IMR-90 (cell line): ENCODE measurements around the gene PHOX2A. TPM values are rescaled to one million over a fixed set of nuclear protein-coding genes. Genes with fewer than 3 reads are reported as not detected.

Experiments
- ATAC-seq: fragments of 200-7000 bp; cut with Tn5 transposase; 2 replicates; pipeline ENCODE4 v1.9.1; 2020; ENCODE audit warnings: low read depth, mild to moderate bottlenecking, moderate library complexity
- BruUV-seq: library from RNA; stranded (reverse); fragments of 400-500 nt; replicated peaks from 2 replicates; lab custom pipeline; 2021; lab: Mats Ljungman, UMichigan
- CTCF ChIA-PET: fragments of 300-600 bp; formaldehyde crosslinking; extraction: SDS; loops from one replicate; lab custom pipeline; 2021; ENCODE audit warnings: antibody characterized with exemption; lab: Yijun Ruan, JAX
- POLR2A ChIA-PET: fragments of 300-600 bp; sonication (Branson Sonifier 250); formaldehyde crosslinking; loops from one replicate; lab custom pipeline; 2022; ENCODE audit warnings: antibody characterized with exemption; ENCODE audit not compliant: unreplicated experiment; lab: Charles Lee
- DNase-seq: peaks from one replicate; pipeline ENCODE4 v3.0.0; 2013
- H2AFZ ChIP-seq: replicated peaks from 2 replicates; pipeline ENCODE3; 2013; ENCODE audit warnings: low read length, mild to moderate bottlenecking; ENCODE audit not compliant: poor library complexity
- H2AK5ac ChIP-seq: 2 replicates; pipeline ENCODE4 v1.6.1; 2013; ENCODE audit warnings: low read depth, low read length, inconsistent platforms
- H2AK9ac ChIP-seq: replicated peaks from 2 replicates; pipeline ENCODE3; 2013; ENCODE audit warnings: mild to moderate bottlenecking, low read depth, low read length, moderate library complexity; ENCODE audit not compliant: poor library complexity
- H2BK120ac ChIP-seq: 2 replicates; pipeline ENCODE4 v1.6.1; 2013; ENCODE audit warnings: low read depth, low read length, inconsistent platforms
- H2BK15ac ChIP-seq: 3 replicates; pipeline ENCODE4 v1.6.1; 2013; ENCODE audit warnings: low read depth, low read length, inconsistent platforms
- H2BK20ac ChIP-seq: 2 replicates; pipeline ENCODE4 v1.6.1; 2013; ENCODE audit warnings: low read depth, mild to moderate bottlenecking, inconsistent platforms, low read length, moderate library complexity
- H2BK5ac ChIP-seq: 2 replicates; pipeline ENCODE4 v1.6.1; 2013; ENCODE audit warnings: mild to moderate bottlenecking, low read depth, low read length, inconsistent platforms; ENCODE audit not compliant: poor library complexity, severe bottlenecking
- H3K14ac ChIP-seq: replicated peaks from 2 replicates; pipeline ENCODE4 v1.6.1; 2013; ENCODE audit warnings: low read depth, low read length, inconsistent platforms
- H3K18ac ChIP-seq: 2 replicates; pipeline ENCODE4 v1.6.1; 2013; ENCODE audit warnings: low read depth, low read length, control low read depth
- H3K23ac ChIP-seq: 2 replicates; pipeline ENCODE4 v1.6.1; 2013; ENCODE audit warnings: low read depth, low read length, inconsistent platforms
- H3K27ac ChIP-seq: 2 replicates; pipeline ENCODE4 v1.5.1; 2013; ENCODE audit warnings: mild to moderate bottlenecking, control low read depth, low read length; ENCODE audit not compliant: insufficient read depth
- H3K27me3 ChIP-seq: 2 replicates; pipeline ENCODE4 v1.6.1; 2013; ENCODE audit warnings: low read length; ENCODE audit not compliant: control insufficient read depth, insufficient read depth
- H3K36me3 ChIP-seq: 2 replicates; pipeline ENCODE4 v1.6.1; 2013; ENCODE audit warnings: low read length, mixed read lengths; ENCODE audit not compliant: control insufficient read depth, insufficient read depth
- H3K4ac ChIP-seq: 2 replicates; pipeline ENCODE4 v1.6.1; 2013; ENCODE audit warnings: low read depth, low read length, inconsistent platforms
- H3K4me1 ChIP-seq: 2 replicates; pipeline ENCODE4 v1.6.1; 2013; ENCODE audit warnings: low read length, mixed read lengths; ENCODE audit not compliant: control insufficient read depth, insufficient read depth
- H3K4me2 ChIP-seq: 2 replicates; pipeline ENCODE4 v1.6.1; 2013; ENCODE audit warnings: low read depth, mild to moderate bottlenecking, control low read depth, low read length, moderate library complexity
- H3K4me3 ChIP-seq: 2 replicates; pipeline ENCODE4 v1.5.1; 2013; ENCODE audit warnings: low read depth, mild to moderate bottlenecking, control low read depth, low read length, moderate library complexity; ENCODE audit not compliant: insufficient read depth
- H3K56ac ChIP-seq: 2 replicates; pipeline ENCODE4 v1.6.1; 2013; ENCODE audit warnings: low read length, inconsistent platforms; ENCODE audit not compliant: insufficient read depth; ENCODE audit errors: extremely low read depth
- H3K79me1 ChIP-seq, 2 experiments: 2 replicates each; pipeline ENCODE4 v1.6.1; 2013; ENCODE audit warnings: low read length in 2 of 2, inconsistent platforms in 1 of 2, low read depth in 1 of 2
- H3K9ac ChIP-seq: 2 replicates; pipeline ENCODE4 v1.6.1; 2013; ENCODE audit warnings: low read depth, low read length, control low read depth
- H3K9me1 ChIP-seq: 2 replicates; pipeline ENCODE4 v1.6.1; 2013; ENCODE audit warnings: low read length, inconsistent platforms; ENCODE audit not compliant: insufficient read depth
- H3K9me3 ChIP-seq: 2 replicates; pipeline ENCODE4 v1.6.1; 2013; ENCODE audit warnings: low read length; ENCODE audit not compliant: control insufficient read depth, insufficient read depth
- H4K20me1 ChIP-seq: 2 replicates; pipeline ENCODE4 v1.6.1; 2013; ENCODE audit warnings: low read length, inconsistent platforms; ENCODE audit not compliant: insufficient read depth
- H4K5ac ChIP-seq: 2 replicates; pipeline ENCODE4 v1.6.1; 2013; ENCODE audit warnings: mild to moderate bottlenecking, low read depth, low read length, control low read depth
- H4K8ac ChIP-seq, 2 experiments: 2 replicates each; pipeline ENCODE4 v1.6.1; 2013; ENCODE audit warnings: low read depth in 2 of 2, low read length in 2 of 2, control low read depth in 1 of 2, inconsistent platforms in 1 of 2
- H4K91ac ChIP-seq: 2 replicates; pipeline ENCODE4 v1.6.1; 2013; ENCODE audit warnings: low read depth, low read length, inconsistent platforms; ENCODE audit not compliant: insufficient read depth
- CHD1 ChIP-seq: IDR thresholded peaks from 2 replicates; pipeline ENCODE4 v1.6.1; 2012; ENCODE audit warnings: low read depth, low read length, improper control_type of control experiment
- FOS ChIP-seq: fragments of 150-350 bp; IDR thresholded peaks from 2 replicates; pipeline ENCODE4 v1.6.1; 2016; ENCODE audit warnings: low read depth, low read length
- MAFK ChIP-seq: IDR thresholded peaks from 2 replicates; pipeline ENCODE4 v1.6.1; 2012; ENCODE audit warnings: low read depth, low read length, improper control_type of control experiment
- NFE2L2 ChIP-seq: fragments of 150-350 bp; IDR thresholded peaks from 2 replicates; pipeline ENCODE4 v1.6.1; 2016; ENCODE audit warnings: low read depth, mild to moderate bottlenecking, low read length
- POLR2A ChIP-seq: IDR thresholded peaks from 2 replicates; pipeline ENCODE4 v1.6.1; 2012; ENCODE audit warnings: mild to moderate bottlenecking, low read depth, low read length
- RCOR1 ChIP-seq: IDR thresholded peaks from 2 replicates; pipeline ENCODE4 v1.6.1; 2012; ENCODE audit warnings: mild to moderate bottlenecking, low read length, improper control_type of control experiment; ENCODE audit not compliant: insufficient replicate concordance
- RFX5 ChIP-seq: IDR thresholded peaks from 2 replicates; pipeline ENCODE4 v1.8.0; 2012; ENCODE audit warnings: low read depth, mild to moderate bottlenecking, low read length, moderate library complexity
- SMC3 ChIP-seq: fragments of 150-350 bp; IDR thresholded peaks from 2 replicates; pipeline ENCODE4 v1.6.1; 2016; ENCODE audit warnings: low read depth, mild to moderate bottlenecking, antibody characterized with exemption, low read length, moderate library complexity
- WGBS, 2 experiments: methylation state at CpG; one replicate each; pipeline versions ENCODE4 v1.1.5 to v1.1.7; 2013; ENCODE audit warnings: missing lambda C conversion rate in 2 of 2; ENCODE audit not compliant: insufficient read length in 1 of 2; ENCODE audit errors: extremely low coverage in 2 of 2; 5-methylcytosine and 5-hydroxymethylcytosine counted together
- dilution Hi-C: fragments of 300-500 bp; cut with HindIII; formaldehyde crosslinking; loops from one replicate; pipeline ENCODE4 v1.14.3; 2018; ENCODE audit warnings: low sequenced_read_pairs; ENCODE audit not compliant: unreplicated experiment
- in situ Hi-C: fragments of 300-500 bp; cut with MboI; formaldehyde crosslinking; loops from 3 replicates; pipeline ENCODE4 v1.14.3; 2019; ENCODE audit warnings: low sequenced_read_pairs, inconsistent platforms, mixed read lengths
- intact Hi-C: fragments of 100-400 bp; cut with micrococcal nuclease; formaldehyde crosslinking; loops from 2 replicates; pipeline ENCODE4 v1.10.0; 2022
- polyA plus RNA-seq, 3 experiments: library from polyadenylated mRNA; depleted of rRNA; stranded (reverse); fragments of >200 nt; gene quantifications; 2 replicates each; pipeline ENCODE4 v1.2.3, GENCODE V29; 2012; ENCODE audit warnings: low replicate concordance in 1 of 3
- total RNA-seq: library from RNA; depleted of rRNA; stranded (reverse); fragments of >200 nt; gene quantifications from 2 replicates; pipeline ENCODE4 v1.2.3, GENCODE V29; 2012
- TF ChIP-seq, protein P1 (sequence below): conservative IDR thresholded peaks from 2 replicates; pipeline ENCODE4 v1.5.1; 2012; ENCODE audit warnings: mild to moderate bottlenecking, low read depth, low read length, improper control_type of control experiment
- TF ChIP-seq, protein P2 (sequence below): fragments of 150-350 bp; IDR thresholded peaks from 2 replicates; pipeline ENCODE4 v1.6.1; 2017; ENCODE audit warnings: mild to moderate bottlenecking, antibody characterized with exemption, low read length, low read depth

Gene PHOX2A
- total and polyA plus RNA-seq, 2 of the 4 experiments (the other 2 are of a cell fraction), result not detected

DNA sequence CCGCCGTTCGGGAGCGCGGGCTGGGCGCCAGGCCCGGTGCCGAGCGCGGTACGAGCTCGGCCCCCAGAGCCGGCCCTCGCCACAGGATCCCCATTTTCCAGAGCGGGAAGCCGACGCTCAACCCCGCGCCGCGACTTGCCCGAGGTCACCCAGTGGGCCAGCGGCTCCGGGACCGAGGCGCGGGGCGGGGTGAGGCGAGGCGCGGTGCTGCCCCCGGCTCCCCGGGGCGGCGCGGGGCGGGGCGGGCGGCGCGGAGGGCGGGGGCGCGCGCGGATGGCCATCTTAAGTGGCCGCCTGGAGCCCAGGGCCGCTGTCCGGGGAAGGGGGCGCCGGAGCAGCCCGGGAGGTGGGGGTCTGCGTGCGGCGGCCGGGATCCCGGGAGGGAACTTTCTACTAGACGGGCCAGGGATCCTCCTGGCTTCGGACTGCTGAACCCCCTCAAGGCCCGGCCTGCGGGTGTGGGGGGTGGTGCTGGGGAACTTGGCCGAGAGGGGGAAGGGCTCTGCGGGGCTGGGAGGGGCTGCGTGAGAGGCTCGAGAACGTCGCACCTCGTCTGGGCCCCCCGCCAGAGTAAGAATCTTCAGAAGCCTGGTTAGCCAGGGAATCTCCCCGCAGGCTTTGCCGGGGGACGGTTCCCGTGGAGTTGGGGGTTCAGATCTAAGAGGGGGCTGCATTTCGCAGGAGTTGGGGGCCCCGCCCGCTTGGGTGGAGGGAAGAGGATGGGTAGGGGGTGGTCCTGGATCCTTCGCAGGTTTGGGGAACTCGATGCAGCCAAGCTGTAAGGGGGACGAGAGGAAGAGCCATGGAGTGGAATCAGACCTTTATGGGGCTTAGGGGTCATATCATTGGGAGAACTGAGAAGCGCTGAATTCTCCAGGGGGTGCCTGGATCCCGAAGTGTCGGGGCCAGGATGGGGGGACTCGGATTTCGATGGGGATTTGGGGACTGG is 20.1 kb downstream of the PHOX2A start:
- Histone ChIP-seq H2BK20ac (no peak overlapping the region), H3K27ac (peak overlapping the region; percentile 96), H4K8ac (peak overlapping the region; percentile 95 to 99), H3K9ac (peak overlapping the region; percentile 98), H3K23ac (peak overlapping the region; percentile 98), H4K91ac (peak overlapping the region; percentile 97), H4K20me1 (peaks cover 38% of the 10 kb centered on the region), H3K36me3 (peaks cover 21% of the 10 kb centered on the region), H4K5ac (peak overlapping the region; percentile 97), H3K4me3 (peak overlapping the region; percentile 98), H2AFZ (peak overlapping the region; percentile 91), H3K79me1 (peaks cover 23 to 46% of the 10 kb centered on the region in 2 experiments; a peak in 3 of 4 replicates), H2AK5ac (peak overlapping the region; percentile 89), H3K4me1 (peaks cover 6% of the 10 kb centered on the region; the same call in 1 of the 2 replicates), H2BK5ac (peak overlapping the region; percentile 95), H3K56ac (peak overlapping the region; percentile 93), H3K4ac (peak overlapping the region; percentile 99), H3K14ac (peak overlapping the region; percentile 100), H3K18ac (peak overlapping the region; percentile 94), H3K9me3 (no peaks in the 10 kb centered on the region), H3K9me1 (peaks cover 7% of the 10 kb centered on the region; the same call in 1 of the 2 replicates), H2BK15ac (peak overlapping the region; percentile 88; the same call in 2 of the 3 replicates), H2AK9ac (peak overlapping the region; percentile 100), H3K4me2 (peak overlapping the region; percentile 93), H3K27me3 (peaks cover 2% of the 10 kb centered on the region; the same call in 1 of the 2 replicates), H2BK120ac (peak overlapping the region; percentile 39)
- no peak for TF ChIP-seq SMC3
- no peak for TF ChIP-seq FOS
- TF ChIP-seq RFX5, result no peak
- no peak for TF ChIP-seq RCOR1
- TF ChIP-seq MAFK, result no peak
- TF ChIP-seq, protein P1, sequence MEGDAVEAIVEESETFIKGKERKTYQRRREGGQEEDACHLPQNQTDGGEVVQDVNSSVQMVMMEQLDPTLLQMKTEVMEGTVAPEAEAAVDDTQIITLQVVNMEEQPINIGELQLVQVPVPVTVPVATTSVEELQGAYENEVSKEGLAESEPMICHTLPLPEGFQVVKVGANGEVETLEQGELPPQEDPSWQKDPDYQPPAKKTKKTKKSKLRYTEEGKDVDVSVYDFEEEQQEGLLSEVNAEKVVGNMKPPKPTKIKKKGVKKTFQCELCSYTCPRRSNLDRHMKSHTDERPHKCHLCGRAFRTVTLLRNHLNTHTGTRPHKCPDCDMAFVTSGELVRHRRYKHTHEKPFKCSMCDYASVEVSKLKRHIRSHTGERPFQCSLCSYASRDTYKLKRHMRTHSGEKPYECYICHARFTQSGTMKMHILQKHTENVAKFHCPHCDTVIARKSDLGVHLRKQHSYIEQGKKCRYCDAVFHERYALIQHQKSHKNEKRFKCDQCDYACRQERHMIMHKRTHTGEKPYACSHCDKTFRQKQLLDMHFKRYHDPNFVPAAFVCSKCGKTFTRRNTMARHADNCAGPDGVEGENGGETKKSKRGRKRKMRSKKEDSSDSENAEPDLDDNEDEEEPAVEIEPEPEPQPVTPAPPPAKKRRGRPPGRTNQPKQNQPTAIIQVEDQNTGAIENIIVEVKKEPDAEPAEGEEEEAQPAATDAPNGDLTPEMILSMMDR, result no peak
- TF ChIP-seq NFE2L2, result no peak
- TF ChIP-seq POLR2A, result no peak
- TF ChIP-seq, protein P2, sequence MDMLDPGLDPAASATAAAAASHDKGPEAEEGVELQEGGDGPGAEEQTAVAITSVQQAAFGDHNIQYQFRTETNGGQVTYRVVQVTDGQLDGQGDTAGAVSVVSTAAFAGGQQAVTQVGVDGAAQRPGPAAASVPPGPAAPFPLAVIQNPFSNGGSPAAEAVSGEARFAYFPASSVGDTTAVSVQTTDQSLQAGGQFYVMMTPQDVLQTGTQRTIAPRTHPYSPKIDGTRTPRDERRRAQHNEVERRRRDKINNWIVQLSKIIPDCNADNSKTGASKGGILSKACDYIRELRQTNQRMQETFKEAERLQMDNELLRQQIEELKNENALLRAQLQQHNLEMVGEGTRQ, result no peak
- TF ChIP-seq CHD1, result no peak
- ATAC-seq, result peak; percentile 75
- peak; percentile 56 for DNase-seq
- BruUV-seq, result no TSS peak
- ChIA-PET POLR2A (interaction anchor here (0.6 kb wide), 1 partner anchor 267 kb away, joined by 3 read pairs; no protein-coding TSS in a partner anchor), CTCF (interaction anchor here (1.0 to 1.3 kb wide), 3 partner anchors 41 to 199 kb away, joined by 3 read pairs; no protein-coding TSS in a partner anchor)
- dilution Hi-C loops (no loop called here), in situ Hi-C loops (no loop called here), intact Hi-C loops (loop anchor here (1.0 to 2.0 kb wide), 2 partner anchors 121 to 199 kb away; partner anchors contain the start of gene LAMTOR1)
- WGBS, 2 experiments, result 0% methylated on average over 13 of the region's 84 CpGs; no CpG with 5 or more reads in 1 of the 2 experiments
